IPS-20b (cell line): ENCODE measurements around the gene DNAJC27.

ENCODE experiments used
- H3K27ac ChIP-seq: one replicate; pipeline ENCODE4 v1.5.1; 2013; ENCODE audit warnings: low read length
- H3K27me3 ChIP-seq: 2 replicates; pipeline ENCODE4 v1.6.1; 2013; ENCODE audit warnings: mild to moderate bottlenecking, low read length, inconsistent platforms; ENCODE audit not compliant: insufficient read depth
- H3K36me3 ChIP-seq: 2 replicates; pipeline ENCODE4 v1.6.1; 2013; ENCODE audit warnings: low read depth, mild to moderate bottlenecking, inconsistent platforms, low read length, moderate library complexity; ENCODE audit not compliant: insufficient read depth
- H3K4me1 ChIP-seq: 2 replicates; pipeline ENCODE4 v1.6.1; 2013; ENCODE audit warnings: mild to moderate bottlenecking, control low read depth, inconsistent platforms, low read length, moderate library complexity; ENCODE audit not compliant: insufficient read depth
- H3K4me3 ChIP-seq: 2 replicates; pipeline ENCODE4 v1.5.1; 2013; ENCODE audit warnings: mild to moderate bottlenecking, low read length, inconsistent platforms
- H3K9ac ChIP-seq: 2 replicates; pipeline ENCODE4 v1.6.1; 2013; ENCODE audit warnings: low read depth, mild to moderate bottlenecking, inconsistent platforms, low read length, moderate library complexity
- H3K9me3 ChIP-seq: 2 replicates; pipeline ENCODE4 v1.6.1; 2013; ENCODE audit warnings: mild to moderate bottlenecking, low read depth, low read length, inconsistent platforms; ENCODE audit not compliant: insufficient read depth

Gene DNAJC27

DNA sequence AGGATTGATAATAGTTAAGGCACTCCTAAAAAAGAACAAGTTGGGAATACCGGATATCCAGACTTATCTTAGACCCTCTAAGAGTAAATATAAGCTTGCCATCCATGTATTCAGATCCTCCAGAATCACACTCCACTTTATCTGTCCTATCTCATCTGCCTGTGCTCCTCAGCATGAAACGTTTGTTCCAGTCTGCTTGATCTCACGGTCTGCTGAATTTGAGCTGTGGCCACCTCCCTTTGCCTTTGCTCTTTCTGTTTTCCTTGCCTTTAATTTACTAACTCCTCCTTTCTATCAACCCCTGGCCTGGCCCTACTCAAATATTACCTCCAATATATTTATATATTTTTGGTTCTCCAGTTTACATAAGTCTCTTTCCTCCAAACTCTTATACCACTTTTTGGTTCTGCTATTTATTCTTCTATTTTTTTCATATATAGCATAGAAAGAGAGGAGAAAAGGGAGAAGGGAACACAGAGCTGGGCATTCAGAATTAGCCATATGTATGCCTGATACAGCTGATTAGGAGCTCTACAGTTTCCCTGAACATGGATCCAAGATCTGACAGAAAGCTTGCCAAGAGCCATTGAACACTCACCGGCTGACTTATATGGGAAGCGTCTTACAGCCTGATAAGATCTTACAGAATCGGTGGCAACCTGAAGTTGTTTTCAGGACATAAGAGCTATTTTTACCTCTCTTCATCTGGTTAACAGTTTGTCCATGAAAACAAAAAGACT, 21.8 kb upstream of the DNAJC27 start:
- H3K27me3 ChIP-seq: no peaks in the 10 kb centered on the region
- no peaks in the 10 kb centered on the region for H3K9me3 ChIP-seq
- H3K4me3 ChIP-seq: no peak overlapping the region
- H3K27ac ChIP-seq: no peak overlapping the region
- no peaks in the 10 kb centered on the region for H3K36me3 ChIP-seq
- H3K4me1 ChIP-seq: no peaks in the 10 kb centered on the region
- no peak overlapping the region for H3K9ac ChIP-seq

DNA sequence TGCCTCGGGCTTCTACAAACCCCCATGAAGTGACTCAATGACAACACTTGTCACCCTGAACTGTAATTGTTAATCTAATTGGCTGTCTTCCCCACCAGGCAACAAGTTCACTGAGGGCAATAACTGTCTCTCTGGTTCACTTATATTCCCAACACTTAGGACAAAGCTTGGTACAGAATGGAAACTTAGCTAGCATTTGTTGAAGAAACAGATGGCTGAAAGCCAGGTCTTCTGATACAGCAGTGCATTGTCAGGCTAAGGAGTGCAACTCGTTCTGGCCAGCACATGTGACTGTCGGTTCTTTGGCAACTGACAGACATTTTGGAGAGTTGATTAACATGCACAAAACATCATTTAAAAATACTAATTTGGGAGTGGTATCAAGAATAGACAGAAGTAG, 14.6 kb upstream of the DNAJC27 start:
- no peaks in the 10 kb centered on the region for H3K9me3 ChIP-seq

DNA sequence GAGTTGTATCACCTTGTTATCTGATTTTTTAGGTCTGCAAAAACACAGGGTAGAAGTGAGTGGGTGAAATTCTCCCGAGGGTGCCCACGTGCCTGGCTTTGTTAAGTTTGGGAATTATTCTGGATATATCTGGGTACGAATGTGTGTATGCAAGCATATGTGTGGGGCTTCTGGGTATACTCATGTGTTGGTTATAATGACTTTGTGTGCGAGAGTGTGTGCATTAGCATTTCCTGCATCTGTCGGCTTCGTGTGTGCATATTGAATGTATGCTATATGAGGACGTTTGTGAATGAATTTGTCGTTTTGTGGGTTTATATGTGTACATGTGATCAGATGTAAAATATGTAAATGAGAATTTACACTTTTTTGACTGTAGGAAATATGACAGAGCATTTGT, 13.8 kb upstream of the DNAJC27 start:
- Histone ChIP-seq H3K36me3 (no peaks in the 10 kb centered on the region), H3K27ac (no peak overlapping the region), H3K9ac (no peak overlapping the region), H3K27me3 (no peaks in the 10 kb centered on the region), H3K9me3 (no peaks in the 10 kb centered on the region), H3K4me3 (no peak overlapping the region), H3K4me1 (0 out of 2 replicates have a peak, but pooled peaks cover 4% of the 10 kb centered on the region)

More for the DNA sequence above, 14.6 kb upstream of the DNAJC27 start:
- Histone ChIP-seq H3K9ac (no peak overlapping the region), H3K4me1 (0 out of 2 replicates have a peak, but pooled peaks cover 4% of the 10 kb centered on the region), H3K4me3 (no peak overlapping the region), H3K27me3 (no peaks in the 10 kb centered on the region), H3K36me3 (no peaks in the 10 kb centered on the region), H3K27ac (no peak overlapping the region)

DNA sequence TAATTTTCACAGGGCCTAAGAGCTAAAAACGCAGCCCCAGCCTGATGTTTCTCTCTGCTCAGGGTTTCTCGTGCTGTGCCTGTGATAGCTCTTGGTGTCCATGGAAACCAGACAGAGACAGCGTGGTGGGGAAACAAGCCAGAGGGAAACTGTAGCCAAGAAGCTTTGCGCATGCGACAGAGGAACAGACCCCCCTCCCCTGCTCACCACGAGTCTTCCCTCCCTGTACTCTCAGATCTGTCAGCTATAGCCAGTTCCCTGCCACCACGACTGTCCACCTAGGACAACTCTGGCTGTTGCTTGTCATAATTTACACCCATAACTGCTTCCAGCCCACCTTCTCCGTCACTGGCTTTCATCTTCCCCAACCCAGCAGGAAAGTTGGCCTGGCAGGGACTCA, 13.2 kb upstream of the DNAJC27 start:
- Histone ChIP-seq H3K36me3 (no peaks in the 10 kb centered on the region), H3K9ac (no peak overlapping the region), H3K9me3 (no peaks in the 10 kb centered on the region), H3K27me3 (no peaks in the 10 kb centered on the region), H3K27ac (no peak overlapping the region), H3K4me1 (0 out of 2 replicates have a peak, but pooled peaks cover 4% of the 10 kb centered on the region), H3K4me3 (no peak overlapping the region)

DNA sequence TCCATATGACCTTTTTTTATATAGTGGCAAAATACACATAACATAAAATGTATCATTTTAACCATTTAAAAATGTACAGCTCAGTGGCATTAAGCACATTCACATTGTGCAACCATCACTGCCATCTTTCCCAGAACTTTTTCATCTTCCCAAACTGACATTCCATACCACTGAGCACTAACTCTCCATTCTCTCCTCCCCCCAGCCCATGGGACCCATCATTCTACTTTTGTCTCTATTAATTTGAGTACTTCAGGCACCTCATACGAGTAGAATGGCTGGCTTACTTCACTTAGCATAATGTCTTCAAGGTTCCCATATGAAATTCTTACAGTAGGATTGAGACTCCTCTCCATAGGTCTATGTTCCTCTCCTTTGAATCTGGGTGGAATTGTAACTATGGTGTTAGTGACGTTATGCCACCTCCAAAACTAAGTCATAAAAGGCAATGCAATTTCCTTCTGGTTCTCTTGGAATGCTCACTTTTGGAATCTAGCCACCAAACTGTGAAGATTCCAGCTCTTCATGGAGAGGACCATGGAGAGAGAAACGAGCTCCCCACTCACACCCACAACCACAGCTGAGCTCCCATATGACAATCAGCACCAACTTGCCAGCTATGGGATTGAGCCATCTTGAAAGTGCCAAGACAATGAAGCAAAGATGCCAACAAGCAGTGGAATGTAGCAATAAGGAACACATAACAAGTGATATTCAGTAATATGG, 9.8 kb upstream of the DNAJC27 start:
- Histone ChIP-seq H3K36me3 (no peaks in the 10 kb centered on the region), H3K9me3 (no peaks in the 10 kb centered on the region), H3K4me1 (0 out of 2 replicates have a peak, but pooled peaks cover 4% of the 10 kb centered on the region), H3K27me3 (no peaks in the 10 kb centered on the region), H3K27ac (no peak overlapping the region), H3K9ac (no peak overlapping the region), H3K4me3 (no peak overlapping the region)

DNA sequence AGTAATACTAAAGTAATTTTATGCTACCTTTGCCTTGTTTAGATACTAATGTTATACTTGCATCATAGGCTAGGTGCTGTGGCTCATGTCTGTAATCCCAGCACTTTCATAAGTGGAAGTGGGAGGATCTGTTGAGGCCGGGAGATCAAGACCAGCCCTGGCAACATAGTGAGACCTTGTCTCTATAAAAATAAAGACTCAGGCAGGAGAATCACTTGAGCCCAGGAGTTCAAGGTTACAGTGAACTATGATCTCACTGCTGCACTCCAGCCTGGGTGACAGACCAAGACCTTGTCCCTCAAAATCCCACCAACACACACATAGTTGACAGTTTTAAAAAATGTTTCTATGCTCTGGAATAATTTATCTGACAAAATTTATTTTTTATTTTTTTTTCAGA, 6.9 kb upstream of the DNAJC27 start:
- H3K27ac ChIP-seq: no peak overlapping the region
- no peaks in the 10 kb centered on the region for H3K9me3 ChIP-seq
- H3K4me3 ChIP-seq: no peak overlapping the region
- no peaks in the 10 kb centered on the region for H3K36me3 ChIP-seq
- H3K27me3 ChIP-seq: no peaks in the 10 kb centered on the region
- no peak overlapping the region for H3K9ac ChIP-seq
- no peaks in the 10 kb centered on the region for H3K4me1 ChIP-seq

DNA sequence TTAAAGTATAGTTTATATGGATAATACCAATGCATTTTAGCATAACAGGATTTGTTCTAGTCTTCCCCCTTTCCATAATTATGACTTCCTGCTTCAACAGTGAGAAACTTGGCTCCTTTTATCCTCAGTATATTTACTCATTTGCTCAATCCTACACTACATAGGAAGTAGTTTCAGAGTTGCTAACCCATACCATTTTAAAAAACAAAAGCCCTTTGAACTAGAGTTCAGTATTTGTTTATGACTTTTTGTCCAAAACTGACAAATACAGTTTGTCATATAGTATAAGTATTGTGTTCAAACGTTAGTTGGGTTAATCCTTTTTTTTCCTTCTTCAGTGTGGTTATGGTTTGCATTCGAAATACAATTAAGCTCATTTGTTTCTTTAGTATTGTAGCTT, 5.9 kb upstream of the DNAJC27 start:
- no peaks in the 10 kb centered on the region for H3K27me3 ChIP-seq
- H3K36me3 ChIP-seq: no peaks in the 10 kb centered on the region
- no peak overlapping the region for H3K27ac ChIP-seq
- no peaks in the 10 kb centered on the region for H3K9me3 ChIP-seq
- no peak overlapping the region for H3K9ac ChIP-seq
- H3K4me3 ChIP-seq: no peak overlapping the region
- no peaks in the 10 kb centered on the region for H3K4me1 ChIP-seq

DNA sequence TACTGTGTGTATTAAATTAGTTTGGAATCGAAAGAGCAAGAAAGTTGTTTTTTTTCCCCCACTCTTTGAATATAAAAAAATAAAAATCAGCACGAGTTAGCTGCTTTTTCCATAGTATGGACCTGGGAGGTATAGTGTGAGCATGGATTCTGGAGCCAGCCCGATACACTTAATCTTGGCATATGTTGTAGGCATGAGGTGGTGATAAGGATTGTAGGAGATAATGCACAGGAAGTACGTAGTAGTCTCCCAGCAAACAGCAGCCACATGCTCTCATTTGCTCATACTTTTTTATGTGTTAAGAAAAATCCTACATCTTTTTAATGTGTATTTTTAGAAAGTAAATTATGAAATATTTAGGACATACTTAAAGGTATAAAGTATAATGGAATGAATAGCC, 2.1 kb upstream of the DNAJC27 start:
- H3K9me3 ChIP-seq: no peaks in the 10 kb centered on the region
- H3K27me3 ChIP-seq: no peaks in the 10 kb centered on the region
- no peak overlapping the region for H3K27ac ChIP-seq
- no peak overlapping the region for H3K9ac ChIP-seq
- H3K4me3 ChIP-seq: no peak overlapping the region
- H3K36me3 ChIP-seq: no peaks in the 10 kb centered on the region
- no peaks in the 10 kb centered on the region for H3K4me1 ChIP-seq

DNA sequence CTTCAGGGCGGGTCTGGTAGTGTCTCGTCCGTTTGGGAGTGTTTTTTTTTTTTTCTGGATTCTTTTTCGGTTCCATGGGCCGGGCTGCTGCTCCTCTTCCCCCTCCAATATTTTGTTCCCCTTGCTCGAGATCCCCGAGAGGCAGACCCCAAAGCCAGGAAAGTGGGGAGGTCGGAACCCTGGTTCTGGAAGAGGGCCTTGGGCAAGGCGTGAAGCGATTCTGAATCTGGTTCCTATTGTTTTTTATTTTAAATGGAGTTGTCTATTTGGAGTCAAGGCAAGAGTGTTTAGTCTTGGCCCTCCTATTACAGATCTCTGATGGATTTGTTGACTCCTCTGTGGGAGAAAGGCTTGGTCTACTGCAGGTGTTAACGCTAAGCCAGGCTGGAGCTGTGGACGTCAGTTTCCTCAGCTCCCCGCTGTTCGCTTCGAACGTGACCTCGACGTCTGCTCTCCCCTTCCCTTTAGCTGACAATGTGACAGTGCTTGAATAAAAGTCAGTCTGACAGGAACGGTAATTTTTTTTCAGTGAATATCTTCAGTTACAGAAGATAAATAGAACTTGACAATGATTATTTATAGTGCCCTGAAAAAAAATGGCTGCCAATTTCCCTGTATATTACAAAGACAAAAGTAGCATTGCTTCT, 683 bp upstream of the DNAJC27 start:
- no peaks in the 10 kb centered on the region for H3K4me1 ChIP-seq
- no peaks in the 10 kb centered on the region for H3K27me3 ChIP-seq
- peak overlapping the region; percentile 94 for H3K9ac ChIP-seq
- peak overlapping the region; percentile 68 for H3K27ac ChIP-seq
- no peaks in the 10 kb centered on the region for H3K9me3 ChIP-seq
- H3K4me3 ChIP-seq: peak overlapping the region; percentile 93
- no peaks in the 10 kb centered on the region for H3K36me3 ChIP-seq

DNA sequence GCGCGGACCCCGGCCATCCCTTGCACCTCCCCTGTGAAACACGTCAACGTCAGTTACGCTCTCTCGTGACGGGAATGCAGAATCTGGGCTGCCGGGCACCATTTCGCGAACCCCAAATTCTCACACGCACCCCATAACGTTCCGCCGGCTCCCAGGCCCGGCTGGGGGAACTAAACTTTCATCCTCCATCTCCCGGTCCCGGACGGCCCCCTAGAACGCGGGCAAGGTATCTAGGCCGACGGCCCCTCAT, 544 bp downstream of the DNAJC27 start:
- Histone ChIP-seq H3K27ac (peak overlapping the region; percentile 20), H3K4me3 (peak overlapping the region; percentile 93), H3K9ac (peak overlapping the region; percentile 94), H3K4me1 (no peaks in the 10 kb centered on the region), H3K9me3 (no peaks in the 10 kb centered on the region), H3K36me3 (peaks cover 7% of the 10 kb centered on the region; the same call in 1 of the 2 replicates), H3K27me3 (no peaks in the 10 kb centered on the region)

DNA sequence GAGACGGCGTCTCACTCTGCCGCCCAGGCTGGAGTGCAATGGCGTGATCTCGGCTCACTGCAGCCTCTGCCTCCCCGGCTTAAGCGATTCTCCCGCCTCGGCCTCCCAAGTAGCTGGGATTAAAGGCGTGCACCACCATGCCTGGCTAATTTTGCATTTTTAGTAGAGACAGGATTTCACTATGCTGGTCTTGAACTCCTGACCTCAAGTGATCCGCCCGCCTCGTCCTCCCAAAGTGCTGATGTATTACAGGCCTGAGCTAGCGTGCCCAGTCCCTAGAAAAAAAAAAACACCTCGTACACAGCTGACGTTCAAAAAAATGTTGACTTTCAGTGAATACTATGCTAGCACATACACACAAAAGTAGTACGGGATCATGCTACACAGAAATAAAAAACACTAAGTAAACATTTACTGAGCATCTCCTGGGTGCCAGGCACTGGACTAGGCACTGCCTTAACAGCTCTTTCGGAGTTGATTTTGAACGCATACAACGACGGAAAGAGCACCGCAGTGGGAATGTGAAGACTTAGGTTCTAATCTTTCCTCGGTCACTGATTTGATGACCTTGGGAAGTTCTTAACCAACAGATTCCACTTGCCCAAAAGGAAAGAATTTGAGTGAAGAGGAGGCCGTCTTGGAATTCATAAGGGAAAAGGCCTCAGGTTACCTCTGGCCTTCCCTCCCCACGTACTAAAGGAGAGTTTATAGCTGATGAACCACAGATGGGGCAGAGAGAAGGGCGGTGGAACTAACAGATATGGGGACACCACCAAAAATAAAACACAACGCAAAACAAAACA, 1.1 kb downstream of the DNAJC27 start:
- H3K4me1 ChIP-seq: no peaks in the 10 kb centered on the region
- H3K4me3 ChIP-seq: peak overlapping the region; percentile 93
- peak overlapping the region; percentile 94 for H3K9ac ChIP-seq
- H3K27me3 ChIP-seq: no peaks in the 10 kb centered on the region
- H3K36me3 ChIP-seq: peaks cover 12% of the 10 kb centered on the region; the same call in 1 of the 2 replicates
- H3K9me3 ChIP-seq: no peaks in the 10 kb centered on the region
- peak overlapping the region; percentile 20 for H3K27ac ChIP-seq
